Measurements from ENCODE around the gene PARVG. TPM values are rescaled to one million over a fixed set of nuclear protein-coding genes. Genes with fewer than 3 reads are reported as not detected.

The PARVG gene
- total and polyA plus RNA-seq, 10 of the 15 experiments (the other 5 are each of a cell fraction or from before 2014, with no cell fraction given): 6.3 to 123 (median 71.9) TPM

DNA sequence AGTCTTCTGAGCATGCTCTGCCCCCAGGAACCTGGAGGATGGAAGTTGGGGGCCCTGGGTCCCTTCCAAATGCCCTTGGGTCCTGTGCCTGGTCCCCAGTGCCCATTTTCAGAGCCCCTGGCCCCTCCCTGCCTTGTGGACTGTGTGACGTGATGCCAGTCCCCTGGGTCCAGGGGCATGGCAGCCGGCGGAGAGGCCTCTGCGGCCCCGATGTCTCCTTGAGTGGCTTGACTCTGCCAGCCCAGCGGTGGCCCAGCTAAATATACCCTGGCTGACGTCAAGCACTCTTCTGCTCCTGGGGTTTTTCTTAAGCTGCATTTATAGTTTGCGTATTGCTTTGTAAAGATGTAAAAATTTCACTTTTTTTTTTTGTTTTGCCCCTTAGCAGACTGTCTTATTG, 35.2 kb upstream of the PARVG start (continued):
- TF ChIP-seq USF1 (IDR thresholded peaks at IDR 0.05; ENCODE audit: borderline replicate concordance, extremely low read length, insufficient read depth, low read depth, low read length): no peak
- no peak for TF ChIP-seq NBN (IDR thresholded peaks at IDR 0.05)
- TF ChIP-seq ZNF24 (IDR thresholded peaks at IDR 0.05): no peak
- TF ChIP-seq IRF5 (IDR thresholded peaks at IDR 0.05; ENCODE audit: borderline replicate concordance): no peak
- TF ChIP-seq SMC3 (IDR thresholded peaks at IDR 0.05; ENCODE audit: borderline replicate concordance, low read length): no peak

- Histone ChIP-seq H3K27ac (ENCODE audit: control insufficient read depth, insufficient read depth) (no peak overlapping the region), H3K4me1 (ENCODE audit: control insufficient read depth, insufficient read depth, low read length) (no peaks in the 10 kb centered on the region), H3K36me3 (ENCODE audit: control insufficient read depth in 2 of 2, insufficient read depth in 2 of 2, low read length in 1 of 2) (peaks cover 2 to 5% of the 10 kb centered on the region in 2 experiments; a peak in 3 of 4 replicates), H3K4me2 (ENCODE audit: control insufficient read depth, insufficient read depth) (no peak overlapping the region), H3K79me2 (ENCODE audit: control insufficient read depth, insufficient read depth, low read length) (no peaks in the 10 kb centered on the region), H3K4me3 (no peak overlapping the region), H2AFZ (ENCODE audit: control insufficient read depth, low read depth, low read length) (no peak overlapping the region), H3K27me3 (replicated peaks in 1 of 2; ENCODE audit: control insufficient read depth in 2 of 2, insufficient read depth in 2 of 2, low read length in 1 of 2) (no peaks in the 10 kb centered on the region), H3K9ac (ENCODE audit: control insufficient read depth, insufficient read depth, low read length) (no peak overlapping the region), H4K20me1 (ENCODE audit: control insufficient read depth, insufficient read depth) (no peaks in the 10 kb centered on the region), H3K9me3 (replicated peaks; ENCODE audit: control insufficient read depth, insufficient read depth, low read length) (no peaks in the 10 kb centered on the region)
- RAD21 ChIA-PET (ENCODE audit: unreplicated experiment): no interaction called here
- WGBS (ENCODE audit: insufficient coverage, insufficient replicate concordance, low lambda C conversion rate, missing lambda C conversion rate): 96% methylated on average over 31 of the region's 33 CpGs
- DNase-seq (ENCODE audit: low read depth, low spot score): no peak
- CTCF ChIA-PET: no interaction called here
- no peak for FAIRE-seq
- ATAC-seq: no peak
- in situ Hi-C loops (cut with MboI): no loop called here
- POLR2A ChIA-PET: no interaction called here
- BruUV-seq (replicated peaks): no TSS peak
- intact Hi-C loops (cut with micrococcal nuclease; ENCODE audit: unreplicated experiment): no loop called here
- SMC1A ChIA-PET (ENCODE audit: uncharacterized antibody, unreplicated experiment): no interaction called here
- TF ChIP-seq NFIC (IDR thresholded peaks at IDR 0.05; ENCODE audit: low read depth, low read length) (0 out of 2 replicates have a peak, but pooled peaks have one; percentile 31), TCF3 (IDR thresholded peaks at IDR 0.05; ENCODE audit: borderline replicate concordance, insufficient read depth, low read depth, low read length) (peak; percentile 91; the same call in 1 of the 2 replicates), POLR2A (IDR thresholded peaks at IDR 0.05; ENCODE audit: low read depth, low read length) (peak; percentile 75), POLR2AphosphoS5 (IDR thresholded peaks at IDR 0.05; ENCODE audit: low read length) (peak; percentile 69)
- TF ChIP-seq, protein P1, sequence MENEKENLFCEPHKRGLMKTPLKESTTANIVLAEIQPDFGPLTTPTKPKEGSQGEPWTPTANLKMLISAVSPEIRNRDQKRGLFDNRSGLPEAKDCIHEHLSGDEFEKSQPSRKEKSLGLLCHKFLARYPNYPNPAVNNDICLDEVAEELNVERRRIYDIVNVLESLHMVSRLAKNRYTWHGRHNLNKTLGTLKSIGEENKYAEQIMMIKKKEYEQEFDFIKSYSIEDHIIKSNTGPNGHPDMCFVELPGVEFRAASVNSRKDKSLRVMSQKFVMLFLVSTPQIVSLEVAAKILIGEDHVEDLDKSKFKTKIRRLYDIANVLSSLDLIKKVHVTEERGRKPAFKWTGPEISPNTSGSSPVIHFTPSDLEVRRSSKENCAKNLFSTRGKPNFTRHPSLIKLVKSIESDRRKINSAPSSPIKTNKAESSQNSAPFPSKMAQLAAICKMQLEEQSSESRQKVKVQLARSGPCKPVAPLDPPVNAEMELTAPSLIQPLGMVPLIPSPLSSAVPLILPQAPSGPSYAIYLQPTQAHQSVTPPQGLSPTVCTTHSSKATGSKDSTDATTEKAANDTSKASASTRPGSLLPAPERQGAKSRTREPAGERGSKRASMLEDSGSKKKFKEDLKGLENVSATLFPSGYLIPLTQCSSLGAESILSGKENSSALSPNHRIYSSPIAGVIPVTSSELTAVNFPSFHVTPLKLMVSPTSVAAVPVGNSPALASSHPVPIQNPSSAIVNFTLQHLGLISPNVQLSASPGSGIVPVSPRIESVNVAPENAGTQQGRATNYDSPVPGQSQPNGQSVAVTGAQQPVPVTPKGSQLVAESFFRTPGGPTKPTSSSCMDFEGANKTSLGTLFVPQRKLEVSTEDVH (IDR thresholded peaks at IDR 0.05; ENCODE audit: low read depth, partially characterized antibody): no peak
- TF ChIP-seq, protein P2, sequence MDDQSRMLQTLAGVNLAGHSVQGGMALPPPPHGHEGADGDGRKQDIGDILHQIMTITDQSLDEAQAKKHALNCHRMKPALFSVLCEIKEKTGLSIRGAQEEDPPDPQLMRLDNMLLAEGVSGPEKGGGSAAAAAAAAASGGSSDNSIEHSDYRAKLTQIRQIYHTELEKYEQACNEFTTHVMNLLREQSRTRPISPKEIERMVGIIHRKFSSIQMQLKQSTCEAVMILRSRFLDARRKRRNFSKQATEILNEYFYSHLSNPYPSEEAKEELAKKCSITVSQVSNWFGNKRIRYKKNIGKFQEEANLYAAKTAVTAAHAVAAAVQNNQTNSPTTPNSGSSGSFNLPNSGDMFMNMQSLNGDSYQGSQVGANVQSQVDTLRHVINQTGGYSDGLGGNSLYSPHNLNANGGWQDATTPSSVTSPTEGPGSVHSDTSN (IDR thresholded peaks at IDR 0.05; ENCODE audit: insufficient replicate concordance, low read depth, low read length): peak; percentile 56
- TF ChIP-seq, protein P3, sequence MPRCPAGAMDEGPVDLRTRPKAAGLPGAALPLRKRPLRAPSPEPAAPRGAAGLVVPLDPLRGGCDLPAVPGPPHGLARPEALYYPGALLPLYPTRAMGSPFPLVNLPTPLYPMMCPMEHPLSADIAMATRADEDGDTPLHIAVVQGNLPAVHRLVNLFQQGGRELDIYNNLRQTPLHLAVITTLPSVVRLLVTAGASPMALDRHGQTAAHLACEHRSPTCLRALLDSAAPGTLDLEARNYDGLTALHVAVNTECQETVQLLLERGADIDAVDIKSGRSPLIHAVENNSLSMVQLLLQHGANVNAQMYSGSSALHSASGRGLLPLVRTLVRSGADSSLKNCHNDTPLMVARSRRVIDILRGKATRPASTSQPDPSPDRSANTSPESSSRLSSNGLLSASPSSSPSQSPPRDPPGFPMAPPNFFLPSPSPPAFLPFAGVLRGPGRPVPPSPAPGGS (IDR thresholded peaks at IDR 0.05; ENCODE audit: borderline replicate concordance, insufficient read depth, low read depth, low read length, poor library complexity, severe bottlenecking): peak; percentile 98
Measured at GRCh38 chr22:44146088-44146861, 34.5 kb upstream of the PARVG start.

All from GM12878 (cell line).